ENCODE results near the gene RBM4. TPM values are rescaled to one million over a fixed set of nuclear protein-coding genes. Genes with fewer than 3 reads are reported as not detected.
A peak's percentile ranks its signal among the peaks of the same experiment; 100 is the strongest.
"Not testable (repeated sequence)": the region's sequence is repeated elsewhere in the genome, so short reads cannot be mapped to it uniquely, and the experiment has no call there.

RBM4 gene
- total and polyA plus RNA-seq, 2 of the 4 experiments (the other 2 are of a cell fraction) = 165 to 198 TPM

DNA sequence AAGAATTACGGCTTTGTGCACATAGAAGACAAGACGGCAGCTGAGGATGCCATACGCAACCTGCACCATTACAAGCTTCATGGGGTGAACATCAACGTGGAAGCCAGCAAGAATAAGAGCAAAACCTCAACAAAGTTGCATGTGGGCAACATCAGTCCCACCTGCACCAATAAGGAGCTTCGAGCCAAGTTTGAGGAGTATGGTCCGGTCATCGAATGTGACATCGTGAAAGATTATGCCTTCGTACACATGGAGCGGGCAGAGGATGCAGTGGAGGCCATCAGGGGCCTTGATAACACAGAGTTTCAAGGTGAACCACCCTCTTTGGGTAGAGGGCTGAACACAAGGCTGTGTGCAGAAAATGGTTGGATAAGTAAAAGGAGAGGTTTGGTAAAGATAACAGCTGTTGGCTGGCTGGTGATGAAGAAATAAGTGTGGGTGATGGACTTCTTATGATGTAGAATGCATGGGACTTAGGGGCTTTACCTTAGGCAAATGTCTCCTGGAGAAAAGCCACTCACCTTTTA is 1.4 kb downstream of the RBM4 start:
- in situ Hi-C loops (cut with MboI; ENCODE audit: low sequenced_read_pairs); H3K27me3 ChIP-seq (ENCODE audit: control insufficient read depth, insufficient read depth, low read length); H3K4ac ChIP-seq (ENCODE audit: low read depth, low read length); H2BK15ac ChIP-seq (ENCODE audit: low read depth, low read length); H2AK5ac ChIP-seq (ENCODE audit: low read depth, low read length); H3K9ac ChIP-seq (ENCODE audit: low read depth, low read length); H3K14ac ChIP-seq (replicated peaks; ENCODE audit: low read depth, low read length); H4K5ac ChIP-seq (ENCODE audit: low read depth, low read length); H2AK9ac ChIP-seq (replicated peaks; ENCODE audit: low read depth, low read length, poor library complexity); POLR2A ChIA-PET (ENCODE audit: unreplicated experiment); ATAC-seq (ENCODE audit: low read depth); H3K56ac ChIP-seq (ENCODE audit: extremely low read depth, insufficient read depth, low read length); H4K8ac ChIP-seq (ENCODE audit: low read depth in 2 of 2, low read length in 2 of 2); DNase-seq; H3K27ac ChIP-seq (ENCODE audit: insufficient read depth, low read length); H4K91ac ChIP-seq (ENCODE audit: insufficient read depth, low read depth, low read length); BruUV-seq (replicated peaks); CTCF ChIA-PET; H2BK20ac ChIP-seq (ENCODE audit: low read depth, low read length); H2BK120ac ChIP-seq (ENCODE audit: low read depth, low read length); H2AFZ ChIP-seq (replicated peaks; ENCODE audit: low read length, poor library complexity); H3K9me1 ChIP-seq (ENCODE audit: insufficient read depth, low read length); H2BK5ac ChIP-seq (ENCODE audit: low read depth, low read length, poor library complexity, severe bottlenecking); H3K18ac ChIP-seq (ENCODE audit: low read depth, low read length); H3K9me3 ChIP-seq (ENCODE audit: control insufficient read depth, insufficient read depth, low read length); dilution Hi-C loops (cut with HindIII; ENCODE audit: low sequenced_read_pairs, unreplicated experiment): not testable (repeated sequence)
- H3K4me1 ChIP-seq (ENCODE audit: control insufficient read depth, insufficient read depth, low read length) = peaks cover 21% of the 10 kb centered on the region
- peaks cover 16 to 81% of the 10 kb centered on the region in 2 experiments; a peak in 3 of 4 replicates for H3K79me1 ChIP-seq (ENCODE audit: low read depth in 1 of 2, low read length in 2 of 2)
- H3K36me3 ChIP-seq (ENCODE audit: control insufficient read depth, insufficient read depth, low read length) = peaks cover 28% of the 10 kb centered on the region
- H4K20me1 ChIP-seq (ENCODE audit: insufficient read depth, low read length) = peaks cover 86% of the 10 kb centered on the region
- peak overlapping the region; percentile 76 for H3K4me3 ChIP-seq (ENCODE audit: insufficient read depth, low read depth, low read length)
- H3K23ac ChIP-seq (ENCODE audit: low read depth, low read length) = peak overlapping the region; percentile 64; the same call in 1 of the 2 replicates
- intact Hi-C loops (cut with micrococcal nuclease) = loop anchor here (2.0 kb wide), 3 partner anchors 23 to 93 kb away; partner anchors contain the start of genes ACTN3, RBM14 and ZDHHC24
- peak overlapping the region; percentile 93 for H3K4me2 ChIP-seq (ENCODE audit: low read depth, low read length)
- 75% methylated on average over 2 of the region's 10 CpGs; no CpG with 5 or more reads in 1 of the 2 experiments for WGBS, 2 experiments (ENCODE audit: extremely low coverage in 2 of 2, insufficient read length in 1 of 2)
